Measurements from ENCODE around the gene ST14.

Gene ST14

DNA sequence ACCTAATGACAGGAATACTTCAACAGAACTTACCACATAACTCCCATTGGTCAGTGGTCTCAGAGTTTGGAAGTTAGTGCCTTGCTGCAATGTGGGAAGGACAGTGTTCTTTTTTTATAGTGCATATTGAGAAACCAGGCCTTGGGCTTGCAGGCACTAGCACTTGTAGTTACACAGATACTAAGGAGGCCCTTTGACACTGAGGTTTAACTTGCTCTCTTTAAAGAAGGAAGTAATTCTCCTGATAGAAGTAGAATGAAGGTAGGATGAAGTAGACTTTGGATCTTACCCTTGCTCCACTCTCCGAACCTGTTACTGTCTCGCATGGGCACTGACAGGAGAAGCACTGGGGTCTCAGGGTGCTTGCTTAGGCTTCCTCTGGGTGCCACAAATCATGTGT lies 31.0 kb upstream of the ST14 start:
- no peak overlapping the region for H3K4me3 Mint-ChIP-seq
- H3K27me3 Mint-ChIP-seq (ENCODE audit: low read depth) = no peaks in the 10 kb centered on the region
- H3K36me3 Mint-ChIP-seq (ENCODE audit: low read depth) = peaks cover 78% of the 10 kb centered on the region
- TF ChIP-seq, protein P1, sequence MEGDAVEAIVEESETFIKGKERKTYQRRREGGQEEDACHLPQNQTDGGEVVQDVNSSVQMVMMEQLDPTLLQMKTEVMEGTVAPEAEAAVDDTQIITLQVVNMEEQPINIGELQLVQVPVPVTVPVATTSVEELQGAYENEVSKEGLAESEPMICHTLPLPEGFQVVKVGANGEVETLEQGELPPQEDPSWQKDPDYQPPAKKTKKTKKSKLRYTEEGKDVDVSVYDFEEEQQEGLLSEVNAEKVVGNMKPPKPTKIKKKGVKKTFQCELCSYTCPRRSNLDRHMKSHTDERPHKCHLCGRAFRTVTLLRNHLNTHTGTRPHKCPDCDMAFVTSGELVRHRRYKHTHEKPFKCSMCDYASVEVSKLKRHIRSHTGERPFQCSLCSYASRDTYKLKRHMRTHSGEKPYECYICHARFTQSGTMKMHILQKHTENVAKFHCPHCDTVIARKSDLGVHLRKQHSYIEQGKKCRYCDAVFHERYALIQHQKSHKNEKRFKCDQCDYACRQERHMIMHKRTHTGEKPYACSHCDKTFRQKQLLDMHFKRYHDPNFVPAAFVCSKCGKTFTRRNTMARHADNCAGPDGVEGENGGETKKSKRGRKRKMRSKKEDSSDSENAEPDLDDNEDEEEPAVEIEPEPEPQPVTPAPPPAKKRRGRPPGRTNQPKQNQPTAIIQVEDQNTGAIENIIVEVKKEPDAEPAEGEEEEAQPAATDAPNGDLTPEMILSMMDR (IDR thresholded peaks at IDR 0.05; ENCODE audit: unreplicated experiment in 3 of 3) = no peak
- H3K9me3 Mint-ChIP-seq = no peaks in the 10 kb centered on the region
- no peak overlapping the region for H3K27ac Mint-ChIP-seq
- H3K4me1 Mint-ChIP-seq = peaks cover 11% of the 10 kb centered on the region

DNA sequence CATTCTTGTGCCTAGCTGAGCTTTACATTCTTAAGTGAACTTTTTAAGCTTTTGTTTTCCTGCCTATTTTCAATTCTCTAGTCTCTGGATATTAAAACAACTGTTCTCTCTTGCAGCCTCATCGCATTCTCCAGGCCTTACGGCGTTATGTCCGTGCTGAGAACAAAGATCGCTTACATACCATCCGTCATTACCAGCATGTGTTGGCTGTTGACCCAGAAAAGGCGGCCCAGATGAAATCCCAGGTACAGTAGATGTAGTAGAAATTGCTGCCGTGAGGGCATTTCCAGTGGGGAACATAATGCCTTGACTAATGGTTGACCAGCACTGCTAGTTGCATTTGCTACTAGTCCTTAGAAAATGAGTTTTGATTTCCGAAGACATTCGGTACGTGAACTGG lies 29.7 kb upstream of the ST14 start:
- H3K27ac Mint-ChIP-seq = no peak overlapping the region
- H3K36me3 Mint-ChIP-seq (ENCODE audit: low read depth) = peaks cover 78% of the 10 kb centered on the region
- H3K4me3 Mint-ChIP-seq = no peak overlapping the region
- no peaks in the 10 kb centered on the region for H3K4me1 Mint-ChIP-seq
- H3K27me3 Mint-ChIP-seq (ENCODE audit: low read depth) = no peaks in the 10 kb centered on the region
- TF ChIP-seq, protein P1 (IDR thresholded peaks at IDR 0.05; ENCODE audit: unreplicated experiment in 3 of 3) = no peak
- H3K9me3 Mint-ChIP-seq = no peaks in the 10 kb centered on the region

DNA sequence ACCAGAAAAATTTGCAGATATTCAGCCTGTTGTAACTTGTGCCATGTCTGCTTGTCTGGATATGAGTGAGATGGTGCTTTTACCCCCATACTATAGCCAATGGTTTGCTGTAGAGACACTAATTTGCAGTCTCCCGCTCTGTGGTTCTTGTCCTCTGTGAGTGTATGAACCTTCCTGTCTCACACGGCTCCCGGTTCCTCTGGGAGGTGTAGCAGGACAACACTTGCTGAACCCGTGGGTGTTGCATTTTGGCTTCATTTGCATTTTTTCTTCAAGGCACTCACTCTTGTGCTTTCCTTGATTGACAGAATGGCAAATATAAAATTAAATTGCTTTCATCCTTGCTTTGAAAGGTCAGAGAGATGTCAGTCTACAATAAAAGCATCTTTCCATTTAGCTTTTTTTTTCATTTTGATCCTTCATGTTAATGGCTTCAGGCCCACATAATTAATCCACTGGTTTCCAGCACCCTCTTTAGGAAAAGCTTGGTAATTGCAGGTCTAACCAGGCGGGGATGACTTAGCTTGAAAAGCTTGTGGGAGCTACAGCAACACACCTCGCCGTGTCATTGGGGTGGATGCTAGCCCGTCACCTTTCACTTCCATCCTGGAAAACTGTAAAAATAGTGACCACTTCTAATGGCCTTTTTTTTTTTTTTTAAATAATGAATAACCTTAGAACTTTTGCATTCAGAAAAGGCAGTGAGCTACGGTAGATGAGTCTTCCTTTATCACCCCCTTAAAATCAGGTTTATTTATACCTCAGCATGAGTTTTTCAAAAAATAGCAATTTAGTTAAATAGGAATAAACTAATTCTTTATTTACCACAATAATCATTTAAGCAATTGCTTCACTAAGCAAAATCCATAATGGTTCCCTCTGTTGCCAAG lies 27.4 kb upstream of the ST14 start:
- H3K4me1 Mint-ChIP-seq = no peaks in the 10 kb centered on the region
- H3K36me3 Mint-ChIP-seq (ENCODE audit: low read depth) = peaks cover 87% of the 10 kb centered on the region
- H3K4me3 Mint-ChIP-seq = no peak overlapping the region
- TF ChIP-seq, protein P1 (IDR thresholded peaks at IDR 0.05; ENCODE audit: unreplicated experiment in 3 of 3) = peak; percentile 79 to 87 (median 81)
- H3K9me3 Mint-ChIP-seq = no peaks in the 10 kb centered on the region
- H3K27me3 Mint-ChIP-seq (ENCODE audit: low read depth) = no peaks in the 10 kb centered on the region
- peak overlapping the region in 1 of 3 experiments; percentile 19 for H3K27ac Mint-ChIP-seq

DNA sequence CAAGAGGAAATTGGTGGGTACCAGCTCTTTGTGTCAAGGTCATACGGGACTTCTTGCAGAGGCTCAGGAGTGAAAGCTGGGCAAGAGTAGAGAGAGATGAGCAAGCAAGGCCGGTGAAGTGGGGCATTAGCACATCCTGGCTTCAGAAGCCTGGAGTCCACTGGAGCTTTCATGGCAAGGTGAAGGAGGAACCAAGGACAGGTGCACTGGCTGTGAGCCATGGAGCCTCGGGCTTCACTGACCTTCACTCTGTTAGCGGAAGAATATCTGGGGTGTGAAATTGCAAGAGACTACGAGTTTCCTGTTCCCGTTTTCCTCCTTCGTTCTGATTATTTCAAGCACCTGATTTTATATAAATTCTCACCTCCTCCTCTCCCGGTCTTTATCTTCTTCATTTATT lies 25.9 kb upstream of the ST14 start:
- Mint-ChIP-seq H3K27me3 (ENCODE audit: low read depth) (no peaks in the 10 kb centered on the region), H3K36me3 (ENCODE audit: low read depth) (peaks cover 91% of the 10 kb centered on the region), H3K27ac (no peak overlapping the region), H3K9me3 (no peaks in the 10 kb centered on the region), H3K4me1 (no peaks in the 10 kb centered on the region), H3K4me3 (no peak overlapping the region)
- TF ChIP-seq, protein P1 (IDR thresholded peaks at IDR 0.05; ENCODE audit: unreplicated experiment in 3 of 3) = no peak

DNA sequence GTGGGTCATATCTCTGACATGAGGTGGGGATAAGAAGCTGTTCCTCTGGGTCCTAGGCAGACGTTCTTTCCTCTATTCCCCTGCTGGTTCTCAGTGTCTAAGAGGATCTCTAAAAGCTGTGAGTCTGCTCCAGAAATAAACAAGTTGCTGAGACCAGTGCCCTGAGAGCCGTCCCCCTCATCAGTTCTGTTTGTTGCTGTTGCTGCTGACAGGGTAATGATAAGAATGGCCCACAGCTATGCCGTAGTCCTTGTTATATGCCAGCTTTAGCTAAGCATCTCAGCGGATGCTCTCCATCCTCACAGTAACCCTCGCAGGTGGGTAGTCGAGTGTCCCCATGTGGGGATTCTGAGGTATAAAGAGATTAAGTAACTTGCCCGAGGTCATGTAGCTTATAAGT lies 23.5 kb upstream of the ST14 start:
- Mint-ChIP-seq H3K27me3 (ENCODE audit: low read depth) (no peaks in the 10 kb centered on the region), H3K9me3 (no peaks in the 10 kb centered on the region), H3K4me1 (no peaks in the 10 kb centered on the region), H3K4me3 (no peak overlapping the region), H3K27ac (no peak overlapping the region), H3K36me3 (ENCODE audit: low read depth) (peaks cover 93% of the 10 kb centered on the region)
- TF ChIP-seq, protein P1 (IDR thresholded peaks at IDR 0.05; ENCODE audit: unreplicated experiment in 3 of 3) = no peak

DNA sequence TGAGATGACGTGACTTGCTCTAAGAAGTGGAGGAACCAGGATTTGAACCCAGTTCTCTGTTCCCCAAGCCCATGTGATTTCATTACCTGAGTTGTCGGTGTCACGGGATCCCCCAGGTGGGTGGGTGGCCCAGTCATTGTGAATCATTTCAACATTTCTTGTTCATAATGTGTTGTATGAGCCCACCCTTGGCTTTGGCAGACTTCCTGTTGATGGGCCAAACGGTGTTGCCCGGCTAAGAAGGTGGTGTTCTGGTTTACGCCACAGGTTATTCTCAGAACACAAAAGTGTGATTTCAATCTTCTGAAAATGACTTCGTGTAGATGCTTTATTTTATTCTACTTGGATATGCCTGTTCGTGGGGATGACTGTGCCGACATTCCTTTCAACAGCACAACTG lies 21.6 kb upstream of the ST14 start:
- no peak overlapping the region for H3K4me3 Mint-ChIP-seq
- H3K36me3 Mint-ChIP-seq (ENCODE audit: low read depth) = peaks cover 81% of the 10 kb centered on the region
- no peaks in the 10 kb centered on the region for H3K9me3 Mint-ChIP-seq
- H3K27ac Mint-ChIP-seq = no peak overlapping the region
- H3K4me1 Mint-ChIP-seq = no peaks in the 10 kb centered on the region
- H3K27me3 Mint-ChIP-seq (ENCODE audit: low read depth) = no peaks in the 10 kb centered on the region
- TF ChIP-seq, protein P1 (IDR thresholded peaks at IDR 0.05; ENCODE audit: unreplicated experiment in 3 of 3) = no peak

Data from nephron (organoid).